Stimulated activated CD8-positive, alpha-beta memory T cell treated with anti-CD3 and anti-CD28 coated beads, Interleukin-7, amount 100 ng/mL, for 1 hour (primary cell): ENCODE results near the gene TSC2.
A peak's percentile ranks its signal among the peaks of the same experiment; 100 is the strongest.
"Not testable (repeated sequence)": the region's sequence is repeated elsewhere in the genome, so short reads cannot be mapped to it uniquely, and the experiment has no call there.

Experiments used
- DNase-seq, 2 donors: peaks; one replicate each; pipeline ENCODE4 v3.0.0-alpha.2; 2020; ENCODE audit warnings: low read depth in 2 of 2

TSC2 gene

GRCh38 chr16:2009791-2010510 is 37.8 kb upstream of the TSC2 start, which contains the start of gene ZNF598:
TSS of gene ZNF598 (minus strand) at chr16:2009821.
- peak; percentile 50 to 63 for DNase-seq

GRCh38 chr16:2011726-2012125 is 36.1 kb upstream of the TSC2 start:
- DNase-seq = not testable (repeated sequence)

DNA sequence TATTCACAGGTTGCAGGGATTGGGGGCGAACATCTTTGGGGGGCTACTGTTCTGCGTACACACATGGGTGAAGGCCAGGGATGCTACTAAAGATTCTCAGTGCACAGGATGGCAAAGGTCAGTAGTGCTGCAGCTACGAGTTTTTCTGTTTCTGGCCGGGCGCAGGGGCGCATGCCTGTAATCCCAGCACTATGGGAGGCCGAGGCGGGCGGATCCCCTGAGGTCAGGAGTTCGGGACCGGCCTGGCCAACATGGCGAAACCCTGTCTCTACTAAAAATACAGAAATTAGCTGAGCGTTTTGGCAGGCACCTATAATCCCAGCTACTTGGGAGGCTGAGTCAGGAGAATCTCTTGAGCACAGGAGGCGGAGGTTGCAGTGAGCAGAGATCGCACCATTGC is 34.3 kb upstream of the TSC2 start:
- DNase-seq = no peak

DNA sequence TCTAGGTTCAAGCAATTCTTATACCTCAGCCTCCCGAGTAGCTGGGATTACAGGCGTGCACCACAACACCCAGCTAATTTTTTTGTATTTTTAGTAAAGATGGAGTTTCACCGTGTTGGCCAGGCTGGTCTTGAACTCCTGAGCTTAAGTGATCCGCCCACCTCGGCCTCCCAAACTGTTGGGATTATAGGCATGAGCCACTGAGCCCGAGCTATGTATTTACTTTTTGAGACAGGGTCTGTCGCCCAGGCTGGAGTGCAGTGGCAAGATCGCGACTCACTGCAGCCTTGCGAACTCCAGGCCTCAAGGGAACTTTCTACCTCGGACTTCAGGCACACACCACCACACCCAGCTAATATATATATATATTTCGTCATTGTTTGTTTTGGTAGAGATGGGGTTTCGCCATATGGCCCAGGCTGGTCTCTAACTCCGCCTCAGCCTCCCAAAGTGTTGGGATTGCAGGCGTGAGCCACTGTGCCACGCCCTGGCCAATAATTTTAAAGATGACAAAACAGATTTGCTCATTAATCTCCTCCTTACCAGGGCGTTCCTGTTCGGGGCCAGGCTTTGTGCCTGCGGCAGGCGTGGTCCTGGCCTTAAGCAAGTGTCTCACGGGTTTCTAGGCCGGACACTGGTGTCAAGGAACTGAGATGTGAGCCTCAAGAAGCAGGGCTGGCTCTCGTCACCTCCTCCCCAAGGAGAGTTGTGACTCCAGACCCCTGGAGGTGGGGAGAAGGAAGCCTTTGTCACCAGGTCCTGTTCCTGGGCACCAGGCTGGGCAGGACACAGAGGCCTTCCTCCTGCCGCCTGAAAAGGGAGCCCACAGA is 32.5 kb upstream of the TSC2 start:
- DNase-seq = no peak

DNA sequence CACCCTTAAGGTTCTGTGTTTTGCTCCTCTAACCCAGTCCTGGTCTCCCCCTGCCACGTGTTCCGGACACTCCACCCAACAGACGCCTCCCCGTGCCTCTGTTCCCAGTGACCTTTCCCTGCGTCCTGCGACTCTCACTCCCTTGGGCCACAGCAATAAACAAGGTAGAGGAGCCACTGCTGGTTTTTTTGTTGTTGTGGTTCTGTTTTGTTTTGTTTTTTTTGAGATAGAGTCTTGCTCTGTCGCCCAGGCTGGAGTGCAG is 31.9 kb upstream of the TSC2 start:
- no peak for DNase-seq

GRCh38 chr16:2016407-2016922 is 31.3 kb upstream of the TSC2 start:
- DNase-seq = no peak

DNA sequence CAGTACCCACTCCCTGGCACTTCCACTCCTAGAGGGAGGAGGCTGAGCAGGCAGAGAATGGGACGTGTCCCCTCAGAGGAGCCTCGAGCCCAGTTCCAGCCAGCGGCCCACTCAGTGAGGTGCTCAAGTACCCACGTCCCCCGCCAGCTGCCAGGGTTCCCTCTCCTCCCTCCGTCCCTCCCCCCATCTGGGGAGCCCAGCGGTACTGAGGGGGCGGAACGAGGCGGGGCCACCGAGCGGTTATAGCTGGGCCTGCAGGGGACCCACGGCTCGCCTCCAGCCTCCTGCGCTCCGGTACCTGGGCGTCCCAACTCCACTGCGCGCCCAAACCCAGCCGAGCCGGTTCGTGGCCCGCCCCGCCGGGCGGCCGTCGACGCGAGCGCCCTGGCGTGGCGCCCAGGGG is 28.3 kb upstream of the TSC2 start, which contains the start of gene NPW:
TSS of gene NPW (plus strand) at position 268 of the 403 bp plus-strand sequence.
- no peak for DNase-seq

- DNase-seq = no peak
Measured at GRCh38 chr16:2019921-2020831, 27.6 kb upstream of the TSC2 start.

GRCh38 chr16:2022723-2023091 is 25.1 kb upstream of the TSC2 start:
- no peak for DNase-seq

DNA sequence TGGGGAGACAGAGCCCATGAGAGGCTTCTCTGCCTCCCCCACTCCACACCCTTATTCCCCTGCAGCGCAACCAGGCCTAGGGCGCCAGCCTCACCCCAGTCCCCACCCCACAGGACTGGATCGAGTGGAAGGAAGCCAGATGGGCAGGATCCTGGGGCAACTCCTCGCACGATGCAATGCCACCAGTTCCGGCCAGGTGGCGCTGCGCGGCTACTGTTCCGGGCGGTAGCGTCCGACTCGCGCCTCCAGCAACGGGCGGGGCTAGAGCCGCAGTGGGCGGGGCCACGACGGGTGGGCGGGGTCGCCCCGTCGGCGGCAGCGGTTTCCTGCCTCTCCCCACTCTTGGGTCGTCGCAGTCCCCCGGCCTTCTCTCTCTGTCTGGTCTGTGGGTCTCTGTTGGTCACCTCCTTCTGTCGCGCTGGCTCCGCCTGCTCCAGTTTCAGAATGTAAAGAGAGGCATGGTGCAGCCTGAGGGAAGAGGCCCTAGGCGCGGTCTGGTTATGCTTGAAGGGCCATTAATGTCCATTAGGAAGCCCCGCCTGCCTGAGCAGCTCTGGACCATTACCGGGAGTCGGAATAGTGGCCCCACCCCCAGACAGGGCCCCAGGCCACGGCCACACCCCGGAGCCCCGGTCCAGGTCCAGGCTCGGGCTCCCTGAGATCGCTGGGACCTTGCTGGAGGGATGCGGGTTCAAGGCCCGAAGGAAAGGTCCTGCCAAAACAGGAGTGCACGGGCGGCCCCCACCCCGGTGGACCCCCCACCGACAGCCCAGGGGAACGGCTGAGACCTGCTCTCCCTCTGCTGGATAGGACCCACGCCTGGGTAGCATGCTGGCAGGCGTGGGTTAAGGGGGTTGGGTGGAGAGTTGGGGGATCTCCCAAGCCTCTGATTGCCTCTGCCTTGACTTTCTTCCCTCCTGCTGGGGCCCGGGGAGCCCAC is 24.4 kb upstream of the TSC2 start:
- DNase-seq = peak; percentile 95 to 97

DNA sequence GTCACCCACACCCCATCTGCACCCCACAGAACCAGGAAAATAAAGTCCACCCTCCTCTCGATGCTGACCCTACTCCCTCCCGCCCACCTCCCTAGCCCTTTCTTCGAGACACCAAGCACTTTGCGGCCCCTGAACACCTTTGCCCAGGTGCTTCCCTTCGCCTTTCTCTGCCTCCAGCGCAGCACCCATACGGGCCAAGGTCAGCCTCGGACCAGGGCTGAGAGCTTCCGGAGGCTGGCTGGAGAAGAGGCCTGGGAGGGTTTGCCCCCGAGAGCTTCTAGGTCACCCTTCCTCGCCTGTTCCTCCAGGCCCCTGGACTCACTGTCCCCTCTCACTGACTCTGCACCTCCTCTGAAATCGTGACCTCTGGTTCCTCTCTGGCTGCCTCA is 23.8 kb upstream of the TSC2 start:
- DNase-seq = no peak

- no peak for DNase-seq
Measured at GRCh38 chr16:2025251-2025650, 22.5 kb upstream of the TSC2 start.

DNA sequence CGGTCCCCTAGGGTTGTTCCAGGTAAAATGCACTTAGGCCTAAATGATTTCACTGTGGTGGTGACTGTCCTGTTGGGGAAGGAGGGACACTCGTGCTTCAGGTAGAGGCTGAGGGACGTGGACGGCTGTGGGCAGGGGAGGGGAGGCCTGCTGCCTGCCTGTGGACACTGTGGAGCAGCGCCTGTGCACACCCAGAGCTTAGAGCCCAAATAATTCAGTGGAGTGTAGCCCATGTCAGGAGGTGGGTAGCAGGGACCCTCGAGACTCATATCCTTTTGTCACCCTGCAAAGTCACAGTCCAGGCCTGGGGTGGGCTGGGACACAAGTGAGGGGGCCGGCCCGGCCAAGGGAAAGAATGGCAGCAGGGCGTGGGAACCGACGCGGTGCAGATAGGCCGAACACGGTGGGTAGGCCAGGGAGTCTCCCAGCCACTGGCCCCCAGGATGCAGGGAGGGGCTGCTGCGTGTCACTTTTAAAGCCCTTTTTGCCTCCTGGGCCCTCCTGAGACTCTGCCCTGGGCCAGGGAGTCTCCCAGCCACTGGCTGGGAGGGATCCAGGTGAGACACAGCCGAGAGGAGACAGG is 21.8 kb upstream of the TSC2 start:
- DNase-seq = no peak

DNA sequence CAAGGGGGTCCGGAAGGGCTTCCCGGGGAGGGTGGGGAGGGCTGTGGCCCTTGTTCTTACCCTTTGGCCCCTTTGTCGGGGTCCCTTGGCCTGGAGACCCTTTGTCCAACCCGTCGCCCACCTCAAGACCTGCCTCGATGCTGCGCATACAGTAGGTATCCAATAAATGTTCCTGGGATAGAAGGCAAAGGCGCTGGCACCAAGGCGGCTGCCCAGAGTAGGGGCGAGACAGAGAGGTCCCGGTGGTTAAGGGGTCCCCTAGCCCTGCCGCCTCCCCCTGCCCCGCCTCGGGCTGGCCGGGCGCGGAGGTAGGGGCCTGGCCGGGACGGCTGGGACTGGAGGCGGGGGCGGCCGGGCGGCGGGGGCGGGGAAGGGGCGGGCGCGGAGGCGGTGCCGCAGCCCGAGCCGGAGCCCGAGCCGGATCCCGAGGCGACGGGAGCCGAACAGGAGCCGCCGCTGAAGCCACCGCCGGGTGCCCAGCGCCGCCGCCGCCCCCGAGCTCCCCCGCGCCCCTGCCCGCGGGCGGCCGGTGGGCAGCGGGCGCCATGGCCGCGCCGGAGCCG is 21.2 kb upstream of the TSC2 start, which contains the start of gene NHERF2:
TSS of gene NHERF2 (plus strand) at position 442 of the 563 bp plus-strand sequence. CDS start at position 546, 104 bp downstream.
- no peak for DNase-seq

DNA sequence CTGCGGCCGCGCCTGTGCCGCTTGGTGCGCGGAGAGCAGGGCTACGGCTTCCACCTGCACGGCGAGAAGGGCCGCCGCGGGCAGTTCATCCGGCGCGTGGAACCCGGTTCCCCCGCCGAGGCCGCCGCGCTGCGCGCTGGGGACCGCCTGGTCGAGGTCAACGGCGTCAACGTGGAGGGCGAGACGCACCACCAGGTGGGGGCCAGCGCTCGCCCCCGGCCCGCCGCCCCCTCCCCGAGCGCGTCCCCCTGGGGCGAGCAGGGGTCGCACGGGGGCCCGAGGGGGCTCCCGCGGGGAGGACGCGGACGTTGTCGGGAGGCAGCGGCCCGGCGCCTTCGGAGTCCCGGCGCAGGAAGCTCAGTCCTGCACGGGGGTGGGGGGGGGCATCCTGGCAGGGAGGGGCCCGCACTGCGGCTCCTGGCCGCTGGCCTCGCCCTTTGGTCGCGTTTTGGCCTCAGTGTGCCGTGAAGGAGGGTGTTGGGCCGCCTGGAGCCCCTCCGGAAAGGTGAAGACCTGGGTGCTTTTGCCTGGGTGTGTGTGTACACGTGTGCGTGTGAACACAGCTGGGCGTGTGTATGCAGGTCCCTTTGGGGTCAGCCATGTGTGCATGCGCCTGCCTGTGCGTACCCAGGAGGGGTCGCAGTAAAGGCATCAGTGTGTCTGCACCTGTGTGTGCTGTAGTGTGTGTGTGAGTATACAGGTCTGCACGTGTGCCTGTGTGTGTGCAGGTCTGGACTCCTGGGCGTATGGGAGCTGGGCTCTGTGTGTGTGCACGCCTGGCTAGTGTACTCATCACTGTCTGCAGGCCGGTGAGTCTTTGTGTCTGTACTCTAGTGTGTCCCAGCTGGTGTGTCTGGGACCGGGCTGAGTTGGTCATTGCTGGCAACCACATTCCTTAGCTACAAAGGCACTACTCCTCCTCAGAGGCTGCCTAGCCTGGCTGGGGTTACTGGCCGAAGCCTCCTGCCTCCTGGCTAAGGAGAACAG is 20.5 kb upstream of the TSC2 start:
- no peak for DNase-seq

DNA sequence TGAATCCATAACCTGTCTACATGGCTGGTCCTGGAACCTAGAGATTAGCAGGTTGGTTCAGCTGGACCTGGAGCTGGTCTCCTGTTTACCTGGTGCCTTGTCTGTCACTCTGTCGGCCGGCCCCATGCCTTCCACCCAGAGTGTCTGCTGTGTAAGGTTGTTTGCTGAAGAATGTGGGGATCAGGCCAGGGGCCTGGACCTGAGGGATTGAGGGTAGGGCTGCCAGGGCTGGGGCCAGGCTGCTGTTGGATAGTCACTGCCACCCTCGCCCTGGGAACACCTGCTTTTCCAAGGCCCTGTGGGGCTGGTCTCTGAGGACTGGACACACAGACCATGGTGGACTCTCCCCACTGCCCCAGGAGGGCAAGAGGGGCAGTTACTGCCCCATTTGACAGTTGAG is 19.6 kb upstream of the TSC2 start:
- DNase-seq = no peak

DNA sequence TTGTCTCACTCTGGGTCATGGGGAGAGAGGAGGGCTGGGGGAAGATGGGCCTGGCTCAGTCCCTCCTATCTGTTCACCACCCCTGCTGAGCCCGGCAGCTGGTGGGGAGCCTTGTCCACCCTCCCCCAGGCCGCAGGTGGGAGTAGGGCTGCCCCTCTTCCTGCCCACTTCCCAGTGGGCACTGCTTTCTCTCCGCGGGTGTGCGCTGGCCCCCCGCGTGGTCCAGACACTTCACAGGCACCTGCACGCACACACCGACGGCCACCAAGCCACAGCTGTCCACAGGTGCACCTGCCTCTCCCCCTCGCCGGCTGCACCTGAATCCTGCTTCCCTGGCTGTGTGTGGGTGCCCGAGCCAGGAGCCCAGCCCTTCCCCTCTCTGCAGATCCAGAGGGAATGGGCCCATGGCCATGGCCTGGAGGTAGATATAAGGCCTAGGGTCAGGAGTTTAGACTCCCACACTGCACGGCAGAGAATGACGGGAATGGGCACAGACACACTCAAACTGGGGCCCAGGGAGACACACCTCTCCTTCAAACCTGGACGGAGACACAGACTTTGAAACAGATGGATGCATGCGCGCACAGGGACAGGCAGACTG is 19.1 kb upstream of the TSC2 start:
- DNase-seq = no peak

DNA sequence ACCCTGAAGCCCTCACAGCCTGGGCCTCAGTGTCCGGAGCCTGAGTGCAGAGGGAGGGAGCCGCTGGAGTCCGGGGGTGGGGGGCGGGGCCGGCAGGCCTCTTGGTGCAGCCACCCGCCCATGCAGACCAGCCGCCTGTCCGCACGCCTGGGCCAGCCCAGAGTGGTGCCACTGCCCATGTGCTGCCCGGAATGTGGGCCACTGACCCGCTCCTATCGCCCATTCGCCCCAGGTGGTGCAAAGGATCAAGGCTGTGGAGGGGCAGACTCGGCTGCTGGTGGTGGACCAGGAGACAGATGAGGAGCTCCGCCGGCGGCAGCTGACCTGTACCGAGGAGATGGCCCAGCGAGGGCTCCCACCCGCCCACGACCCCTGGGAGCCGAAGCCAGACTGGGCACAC is 18.4 kb upstream of the TSC2 start:
- DNase-seq = no peak

DNA sequence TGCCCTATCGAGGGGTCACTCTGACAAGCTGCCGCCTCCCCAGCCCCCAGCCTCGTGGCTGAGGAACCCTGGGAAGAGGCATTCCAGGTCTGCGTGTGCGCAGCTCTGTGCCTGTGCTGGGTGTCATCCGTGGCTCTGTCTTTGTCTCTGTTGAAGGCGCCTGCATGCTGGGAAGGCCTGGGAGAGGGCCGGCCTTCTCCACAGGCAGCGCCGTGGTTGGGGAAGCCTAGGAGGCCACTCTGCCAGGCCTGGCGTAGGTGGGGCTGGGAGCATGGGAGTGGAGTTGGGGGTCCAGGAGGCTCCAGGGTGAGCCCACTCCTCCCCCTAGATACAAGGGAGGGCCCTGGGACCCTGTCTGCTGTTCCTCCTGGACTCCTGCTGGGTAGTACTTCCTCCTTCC is 17.7 kb upstream of the TSC2 start:
- DNase-seq = no peak
